NB4 (cell line): ENCODE results near the gene THBS1.

Source experiments
- CTCF ChIP-seq: IDR thresholded peaks from one replicate; pipeline ENCODE4 v1.5.1; 2012; ENCODE audit warnings: low read depth, low read length
- MAX ChIP-seq: IDR thresholded peaks from 2 replicates; pipeline ENCODE4 v1.6.1; 2011; ENCODE audit warnings: low read depth, low read length
- MYC ChIP-seq: IDR thresholded peaks from 2 replicates; pipeline ENCODE4 v1.6.1; 2011; ENCODE audit warnings: low read depth, low read length
- POLR2A ChIP-seq: IDR thresholded peaks from 2 replicates; pipeline ENCODE4 v1.6.1; 2011; ENCODE audit warnings: mild to moderate bottlenecking; ENCODE audit not compliant: insufficient read length; ENCODE audit errors: extremely low read depth

- TF ChIP-seq POLR2A = no peak
- TF ChIP-seq CTCF = no peak
- no peak for TF ChIP-seq MAX
- no peak for TF ChIP-seq MYC
These were observed 8.4 kb downstream of the THBS1 start for GRCh38 chr15:39589193-39589814.
